Uterus (tissue), 4 donors: ENCODE measurements around the gene ST8SIA1. TPM values are rescaled to one million over a fixed set of nuclear protein-coding genes. Genes with fewer than 3 reads are reported as not detected.

Source experiments
- DNase-seq, 2 donors: peaks; one replicate each; pipeline ENCODE4 v3.0.0-alpha.2; 2019 to 2020
- H3K27ac ChIP-seq, 2 donors: fragments of 200-600 bp; sonication (generic); 1 replicate in 1 of 2; 2 replicates in 1 of 2; pipeline ENCODE4 v1.5.1; 2016 to 2018
- H3K27me3 ChIP-seq, 2 donors: fragments of 200-600 bp; sonication (generic); one replicate each; pipeline ENCODE4 v1.5.1; 2018 to 2019; ENCODE audit warnings: control low read depth in 1 of 2
- H3K36me3 ChIP-seq, 2 donors: fragments of 200-600 bp; sonication (generic); one replicate each; pipeline ENCODE4 v1.5.1; 2019; ENCODE audit warnings: control low read depth in 1 of 2
- H3K4me1 ChIP-seq, 2 donors: fragments of 200-600 bp; sonication (generic); one replicate each; pipeline ENCODE4 v1.5.1; 2018 to 2019; ENCODE audit warnings: control low read depth in 1 of 2
- H3K4me3 ChIP-seq, 2 donors: fragments of 200-600 bp; sonication (generic); 1 replicate in 1 of 2; 2 replicates in 1 of 2; pipeline ENCODE4 v1.5.1; 2018 to 2019; ENCODE audit warnings: mild to moderate bottlenecking in 1 of 2
- H3K9me3 ChIP-seq, 2 donors: fragments of 200-600 bp; sonication (generic); one replicate each; pipeline ENCODE4 v1.5.1; 2019; ENCODE audit warnings: control low read depth in 1 of 2
- CTCF ChIP-seq, 4 experiments: fragments of 200-600 bp in 2 of 4; fragments of 450-650 bp in 2 of 4; sonication (generic) in 2 of 4; IDR thresholded peaks; one replicate each; pipeline ENCODE4 v1.5.1; 2016 to 2019; ENCODE audit warnings: antibody characterized with exemption in 4 of 4, mild to moderate bottlenecking in 2 of 4, moderate library complexity in 1 of 4
- POLR2A ChIP-seq, 2 donors: fragments of 450-650 bp; IDR thresholded peaks; one replicate each; pipeline ENCODE4 v1.6.1; 2016; ENCODE audit warnings: antibody characterized with exemption in 2 of 2, mild to moderate bottlenecking in 1 of 2, moderate library complexity in 1 of 2
- intact Hi-C: fragments of 100-400 bp; cut with DNase I; formaldehyde crosslinking; loops from one replicate; pipeline ENCODE4 v1.15.1; 2023; ENCODE audit warnings: low total_unique reads
- total RNA-seq, 4 donors: library from RNA; depleted of rRNA in 3 of 4; stranded (reverse); fragments of >200 nt in 3 of 4; gene quantifications; one replicate each; pipeline versions ENCODE4 v1.1.0 to v1.2.4, GENCODE V29; 2014 to 2023
- donor health status: DM: yes; HTN: yes; CAD: no.

The ST8SIA1 gene
- total RNA-seq, 4 donors from 2014 or later, result 7.8 to 14.6 (median 9.9) TPM

- Histone ChIP-seq H3K36me3 (no peaks in the 10 kb centered on the region), H3K27me3 (no peaks in the 10 kb centered on the region), H3K27ac (no peak overlapping the region), H3K4me1 (no peaks in the 10 kb centered on the region), H3K4me3 (no peak overlapping the region), H3K9me3 (no peaks in the 10 kb centered on the region)
- no peak for TF ChIP-seq CTCF (IDR thresholded peaks at IDR 0.05)
- no peak for TF ChIP-seq POLR2A (IDR thresholded peaks at IDR 0.05)
- DNase-seq, result no peak
- intact Hi-C loops, result no loop called here
Observed at GRCh38 chr12:22215467-22216253, 118.8 kb downstream of the ST8SIA1 start.

GRCh38 chr12:22211128-22211527, 123.4 kb downstream of the ST8SIA1 start:
- no peaks in the 10 kb centered on the region for H3K9me3 ChIP-seq
- H3K27me3 ChIP-seq, result no peaks in the 10 kb centered on the region
- no peak overlapping the region for H3K27ac ChIP-seq
- DNase-seq, result no peak
- H3K4me1 ChIP-seq, result no peaks in the 10 kb centered on the region
- TF ChIP-seq CTCF (IDR thresholded peaks at IDR 0.05) (no peak), POLR2A (IDR thresholded peaks at IDR 0.05) (no peak)
- intact Hi-C loops, result no loop called here
- H3K36me3 ChIP-seq, result no peaks in the 10 kb centered on the region
- no peak overlapping the region for H3K4me3 ChIP-seq

- Histone ChIP-seq H3K4me3 (no peak overlapping the region), H3K27me3 (no peaks in the 10 kb centered on the region), H3K27ac (no peak overlapping the region), H3K9me3 (no peaks in the 10 kb centered on the region), H3K36me3 (no peaks in the 10 kb centered on the region), H3K4me1 (no peaks in the 10 kb centered on the region)
- DNase-seq, result no peak
- intact Hi-C loops, result no loop called here
- no peak for TF ChIP-seq CTCF (IDR thresholded peaks at IDR 0.05)
Observed at GRCh38 chr12:22209422-22209821, 125.1 kb downstream of the ST8SIA1 start.

- no peaks in the 10 kb centered on the region for H3K27me3 ChIP-seq
- DNase-seq, result no peak
- H3K4me1 ChIP-seq, result no peaks in the 10 kb centered on the region
- no peak overlapping the region for H3K27ac ChIP-seq
- intact Hi-C loops, result no loop called here
- H3K36me3 ChIP-seq, result no peaks in the 10 kb centered on the region
- no peak for TF ChIP-seq CTCF (IDR thresholded peaks at IDR 0.05)
- TF ChIP-seq POLR2A (IDR thresholded peaks at IDR 0.05), result no peak
- H3K9me3 ChIP-seq, result no peaks in the 10 kb centered on the region
- no peak overlapping the region for H3K4me3 ChIP-seq
Observed at GRCh38 chr12:22206111-22206728, 128.3 kb downstream of the ST8SIA1 start.

GRCh38 chr12:22204391-22204790, 130.1 kb downstream of the ST8SIA1 start:
- Histone ChIP-seq H3K4me3 (no peak overlapping the region), H3K4me1 (no peaks in the 10 kb centered on the region), H3K9me3 (no peaks in the 10 kb centered on the region), H3K36me3 (no peaks in the 10 kb centered on the region), H3K27me3 (no peaks in the 10 kb centered on the region), H3K27ac (no peak overlapping the region)
- no peak for TF ChIP-seq POLR2A (IDR thresholded peaks at IDR 0.05)
- TF ChIP-seq CTCF (IDR thresholded peaks at IDR 0.05), result no peak
- DNase-seq, result no peak
- intact Hi-C loops, result no loop called here
